Suprapubic skin (tissue), 4 donors: ENCODE results near the gene IL17RD.

Experiments
- EP300 ChIP-seq: sonication (generic); formaldehyde crosslinking; IDR thresholded peaks from one replicate; pipeline ENCODE4 v1.6.1; 2017; ENCODE audit warnings: antibody characterized with exemption
- POLR2AphosphoS5 ChIP-seq, 3 donors: sonication (generic); formaldehyde crosslinking; IDR thresholded peaks; one replicate each; pipeline ENCODE4 v1.6.1; 2017; ENCODE audit warnings: antibody characterized with exemption in 3 of 3

- TF ChIP-seq EP300 (no peak), POLR2AphosphoS5 (IDR thresholded peaks at IDR 0.05) (no peak)
Observed at GRCh38 chr3:57082481-57082880, 82.7 kb downstream of the IL17RD start.
